ENCODE measurements around the gene RASGEF1C. TPM values are rescaled to one million over a fixed set of nuclear protein-coding genes. Genes with fewer than 3 reads are reported as not detected.
A peak's percentile ranks its signal among the peaks of the same experiment; 100 is the strongest.

RASGEF1C gene
- total RNA-seq, 4 donors from 2014 or later, result 1.7 TPM; not detected in 3

- Histone ChIP-seq H3K4me3 (no peak overlapping the region), H3K9me3 (no peaks in the 10 kb centered on the region), H3K4me1 (no peaks in the 10 kb centered on the region), H3K27ac (no peak overlapping the region), H3K36me3 (no peaks in the 10 kb centered on the region), H3K27me3 (no peaks in the 10 kb centered on the region)
- DNase-seq, result peak in 1 of 3 donors; percentile 11
- TF ChIP-seq CTCF (IDR thresholded peaks at IDR 0.05), result no peak
- TF ChIP-seq POLR2A (IDR thresholded peaks at IDR 0.05), result no peak
Measured at GRCh38 chr5:180155365-180155926, 53.6 kb downstream of the RASGEF1C start.

- Histone ChIP-seq H3K36me3 (no peaks in the 10 kb centered on the region), H3K9me3 (peaks cover 0 to under 1% (median 0%) of the 10 kb centered on the region in 4 donors), H3K4me3 (no peak overlapping the region), H3K27me3 (no peaks in the 10 kb centered on the region), H3K27ac (no peak overlapping the region), H3K4me1 (no peaks in the 10 kb centered on the region)
- TF ChIP-seq CTCF (IDR thresholded peaks at IDR 0.05) (no peak), POLR2A (IDR thresholded peaks at IDR 0.05) (no peak)
- DNase-seq, result peak in 1 of 3 donors; percentile 19
Measured at GRCh38 chr5:180154821-180155364, 54.1 kb downstream of the RASGEF1C start.

GRCh38 chr5:180153991-180154390 lies 55.0 kb downstream of the RASGEF1C start:
- Histone ChIP-seq H3K27me3 (no peaks in the 10 kb centered on the region), H3K36me3 (no peaks in the 10 kb centered on the region), H3K9me3 (peaks cover 0 to 5% (median 0%) of the 10 kb centered on the region in 4 donors), H3K27ac (no peak overlapping the region), H3K4me3 (no peak overlapping the region), H3K4me1 (no peaks in the 10 kb centered on the region)
- no peak for TF ChIP-seq CTCF (IDR thresholded peaks at IDR 0.05)
- TF ChIP-seq POLR2A (IDR thresholded peaks at IDR 0.05), result no peak
- peak in 1 of 3 donors; percentile 28 for DNase-seq

- Histone ChIP-seq H3K36me3 (no peaks in the 10 kb centered on the region), H3K4me1 (no peaks in the 10 kb centered on the region), H3K4me3 (no peak overlapping the region), H3K27me3 (no peaks in the 10 kb centered on the region), H3K9me3 (peaks cover 0 to 5% (median 0%) of the 10 kb centered on the region in 4 donors), H3K27ac (no peak overlapping the region)
- no peak for DNase-seq
- TF ChIP-seq POLR2A (IDR thresholded peaks at IDR 0.05) (no peak), CTCF (IDR thresholded peaks at IDR 0.05) (no peak)
Measured at GRCh38 chr5:180153099-180153498, 55.9 kb downstream of the RASGEF1C start.

- Histone ChIP-seq H3K27ac (no peak overlapping the region), H3K27me3 (no peaks in the 10 kb centered on the region), H3K36me3 (no peaks in the 10 kb centered on the region), H3K4me3 (no peak overlapping the region), H3K9me3 (peaks cover 0 to 2% (median 0%) of the 10 kb centered on the region in 4 donors), H3K4me1 (no peaks in the 10 kb centered on the region)
- peak in 1 of 3 donors; percentile 30 for DNase-seq
- no peak for TF ChIP-seq CTCF (IDR thresholded peaks at IDR 0.05)
- no peak for TF ChIP-seq POLR2A (IDR thresholded peaks at IDR 0.05)
Measured at GRCh38 chr5:180143656-180144364, 65.2 kb downstream of the RASGEF1C start.

Measured in Peyer's patch (tissue), 4 donors.